Hepatocyte (in vitro differentiated cells): Measurements from ENCODE around the gene RIN2.

Experiments used
- EZH2 ChIP-seq: fragments of 200-600 bp; sonication (generic); IDR thresholded peaks from 2 replicates; pipeline ENCODE4 v1.6.1; 2016; ENCODE audit warnings: antibody characterized with exemption, mild to moderate bottlenecking, borderline replicate concordance
- EZH2phosphoT487 ChIP-seq: fragments of 200-600 bp; sonication (generic); IDR thresholded peaks from one replicate; pipeline ENCODE4 v1.6.1; 2018; ENCODE audit warnings: antibody characterized with exemption, mild to moderate bottlenecking, low read depth, moderate library complexity; ENCODE audit not compliant: unreplicated experiment, severe bottlenecking
- TF ChIP-seq, protein P1 (sequence below): fragments of 200-600 bp; sonication (generic); IDR thresholded peaks from 2 replicates; pipeline ENCODE4 v1.5.1; 2016; ENCODE audit warnings: antibody characterized with exemption, mild to moderate bottlenecking; ENCODE audit not compliant: poor library complexity

DNA sequence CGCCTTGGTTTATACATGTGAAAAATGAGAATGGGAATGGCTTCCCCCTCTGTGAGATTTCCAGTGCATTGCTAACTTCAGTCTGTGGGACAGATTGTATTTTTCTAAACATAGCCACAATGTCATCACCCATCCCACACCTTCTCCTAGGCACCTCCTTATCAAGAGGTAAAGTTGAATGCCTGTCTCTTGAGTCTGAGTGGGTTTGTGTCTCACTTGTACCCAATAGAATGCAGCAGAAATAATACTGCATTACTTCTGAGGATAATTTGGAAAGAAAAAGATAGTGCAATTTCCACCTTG is 27.9 kb downstream of the RIN2 start:
- TF ChIP-seq EZH2 (no peak), EZH2phosphoT487 (no peak)
- TF ChIP-seq, protein P1, sequence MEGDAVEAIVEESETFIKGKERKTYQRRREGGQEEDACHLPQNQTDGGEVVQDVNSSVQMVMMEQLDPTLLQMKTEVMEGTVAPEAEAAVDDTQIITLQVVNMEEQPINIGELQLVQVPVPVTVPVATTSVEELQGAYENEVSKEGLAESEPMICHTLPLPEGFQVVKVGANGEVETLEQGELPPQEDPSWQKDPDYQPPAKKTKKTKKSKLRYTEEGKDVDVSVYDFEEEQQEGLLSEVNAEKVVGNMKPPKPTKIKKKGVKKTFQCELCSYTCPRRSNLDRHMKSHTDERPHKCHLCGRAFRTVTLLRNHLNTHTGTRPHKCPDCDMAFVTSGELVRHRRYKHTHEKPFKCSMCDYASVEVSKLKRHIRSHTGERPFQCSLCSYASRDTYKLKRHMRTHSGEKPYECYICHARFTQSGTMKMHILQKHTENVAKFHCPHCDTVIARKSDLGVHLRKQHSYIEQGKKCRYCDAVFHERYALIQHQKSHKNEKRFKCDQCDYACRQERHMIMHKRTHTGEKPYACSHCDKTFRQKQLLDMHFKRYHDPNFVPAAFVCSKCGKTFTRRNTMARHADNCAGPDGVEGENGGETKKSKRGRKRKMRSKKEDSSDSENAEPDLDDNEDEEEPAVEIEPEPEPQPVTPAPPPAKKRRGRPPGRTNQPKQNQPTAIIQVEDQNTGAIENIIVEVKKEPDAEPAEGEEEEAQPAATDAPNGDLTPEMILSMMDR = no peak
